NCI-H2196 treated with DMSO at 0.1 percent for 48 hours (cell line): Measurements from ENCODE around the gene KLF5.
"Not testable (repeated sequence)": the region's sequence is repeated elsewhere in the genome, so short reads cannot be mapped to it uniquely, and the experiment has no call there.

ENCODE experiments used
- DNase-seq: peaks from one replicate; lab custom pipeline; 2025; ENCODE audit not compliant: unreplicated experiment; lab: John Stamatoyannopoulos, UW

KLF5 gene

GRCh38 chr13:73058736-73059459 lies at the start of gene KLF5:
Gene KLF5, plus strand, starts transcription at chr13:73059005. Its CDS starts 323 bp downstream, at chr13:73059328.
- DNase-seq = peak; percentile 74

GRCh38 chr13:73011751-73012150 lies 47.1 kb upstream of the KLF5 start:
- no peak for DNase-seq

GRCh38 chr13:73015805-73016204 lies 43.0 kb upstream of the KLF5 start:
- DNase-seq = no peak

DNA sequence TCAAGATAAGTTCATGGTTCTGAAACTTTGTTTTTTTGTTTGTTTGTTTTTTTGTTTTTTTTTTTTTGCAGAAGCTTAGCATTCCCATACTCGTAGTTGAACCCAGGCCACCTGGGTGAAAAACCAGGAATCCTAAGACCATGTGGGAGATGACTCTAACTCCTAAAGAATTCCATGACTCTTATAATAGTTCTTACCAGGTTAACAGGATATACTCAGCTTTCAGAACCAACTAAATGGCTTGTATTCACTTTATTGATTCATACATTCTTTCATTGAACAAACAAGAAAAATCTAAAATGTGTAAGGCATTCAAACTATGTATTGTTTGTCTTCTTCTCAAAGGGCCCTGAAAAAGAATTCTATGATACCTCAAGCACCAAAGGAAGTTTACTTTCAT lies 40.5 kb upstream of the KLF5 start:
- no peak for DNase-seq

- DNase-seq = no peak
These were observed 33.4 kb upstream of the KLF5 start for GRCh38 chr13:73025217-73026012.

DNA sequence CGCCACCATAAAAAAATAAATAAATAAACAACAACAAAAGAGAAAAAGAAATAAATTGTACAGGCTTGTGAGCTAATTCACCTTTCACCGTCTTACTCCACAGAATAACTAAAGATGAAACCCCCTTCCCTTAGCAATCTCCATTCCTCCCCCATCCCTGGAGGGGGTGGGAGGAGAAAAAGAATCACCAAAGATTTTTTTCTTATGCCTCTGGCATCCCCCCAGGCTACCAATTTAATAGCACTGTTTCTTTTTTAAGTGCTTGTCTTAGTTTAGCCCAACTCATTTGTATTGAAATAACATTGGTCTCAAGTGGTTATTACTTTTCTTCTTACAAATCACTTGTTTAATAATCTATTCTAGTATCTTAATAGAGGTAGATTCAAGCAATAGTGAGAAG lies 23.9 kb upstream of the KLF5 start:
- DNase-seq = no peak

- no peak for DNase-seq
These were observed 23.1 kb upstream of the KLF5 start for GRCh38 chr13:73035660-73036059.

DNA sequence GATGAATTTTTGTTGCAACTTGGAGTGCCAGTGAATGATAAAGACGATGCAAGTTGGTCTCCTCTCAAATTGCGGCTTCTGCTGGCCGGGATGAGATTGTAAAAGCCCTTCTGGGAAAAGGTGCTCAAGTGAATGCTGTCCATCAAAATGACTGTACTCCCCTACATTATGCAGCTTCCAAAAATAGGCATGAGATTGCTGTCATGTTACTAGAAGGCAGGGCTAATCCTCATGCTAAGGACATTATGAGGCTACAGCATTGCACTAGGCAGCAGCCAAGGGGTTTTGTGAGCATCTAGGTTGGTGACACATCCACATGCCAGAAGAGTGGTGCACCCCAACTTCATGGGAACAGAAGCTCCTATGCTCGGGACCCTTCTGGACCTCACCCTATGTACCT lies 22.2 kb upstream of the KLF5 start:
- DNase-seq = no peak

DNA sequence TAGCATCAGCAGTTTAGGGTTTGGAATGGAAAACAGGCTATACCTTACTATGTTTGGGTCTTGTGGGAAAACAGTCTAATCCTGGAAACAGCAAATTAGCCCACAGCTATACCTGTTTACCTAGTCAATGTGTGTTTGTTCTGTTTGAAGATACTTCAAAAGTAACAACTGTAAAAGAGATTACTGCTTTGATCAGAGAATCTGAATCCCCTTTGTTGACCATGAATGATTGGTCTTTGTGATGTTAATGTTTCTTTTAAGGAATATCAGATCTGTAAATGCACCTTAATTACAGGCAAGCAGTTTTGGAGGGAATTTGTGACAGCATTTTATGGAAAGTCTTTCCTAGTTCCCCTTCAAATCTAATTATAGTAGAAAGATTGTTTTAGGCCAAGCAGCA lies 20.7 kb upstream of the KLF5 start:
- DNase-seq = no peak

DNA sequence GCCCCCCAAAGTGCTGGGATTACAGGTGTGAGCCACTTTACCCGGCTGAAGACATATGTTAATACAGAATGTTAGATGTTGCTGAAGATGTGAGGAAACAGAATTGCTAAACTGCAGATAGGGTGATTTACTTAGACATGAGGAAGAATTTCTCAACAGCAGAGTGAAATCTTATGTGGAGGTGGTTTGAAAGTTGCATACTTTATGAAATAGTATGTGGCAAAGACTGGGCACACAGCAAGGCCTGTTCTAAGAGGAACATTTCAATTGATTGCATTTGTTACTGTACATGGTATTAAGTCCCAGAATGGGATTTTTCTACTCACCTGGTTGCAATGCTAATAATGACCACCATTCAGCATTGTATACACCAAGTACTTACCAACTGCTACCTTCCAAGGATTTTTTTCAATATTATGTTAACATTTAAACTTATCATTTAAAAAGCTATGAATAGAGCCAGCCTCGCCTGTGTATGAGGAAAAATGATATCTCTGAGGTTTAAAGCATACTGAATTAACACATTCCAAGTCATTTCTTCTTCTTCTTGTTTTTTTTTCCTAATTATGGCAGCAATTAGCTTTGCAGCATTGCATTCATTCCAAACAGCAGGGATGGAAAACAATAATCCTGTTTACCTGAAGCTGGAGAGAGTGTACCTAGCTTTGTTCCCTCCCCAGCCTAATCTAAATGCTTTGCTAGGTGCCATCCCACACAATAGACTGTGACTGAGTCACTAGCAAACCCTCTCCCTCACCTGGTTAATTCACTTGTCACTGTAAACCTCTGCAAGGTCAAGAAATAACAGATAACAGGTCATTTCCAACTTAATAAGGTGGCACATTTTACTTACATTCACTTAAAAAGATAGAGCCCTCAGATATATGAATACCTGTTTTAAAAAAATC lies 19.4 kb upstream of the KLF5 start:
- DNase-seq = no peak

DNA sequence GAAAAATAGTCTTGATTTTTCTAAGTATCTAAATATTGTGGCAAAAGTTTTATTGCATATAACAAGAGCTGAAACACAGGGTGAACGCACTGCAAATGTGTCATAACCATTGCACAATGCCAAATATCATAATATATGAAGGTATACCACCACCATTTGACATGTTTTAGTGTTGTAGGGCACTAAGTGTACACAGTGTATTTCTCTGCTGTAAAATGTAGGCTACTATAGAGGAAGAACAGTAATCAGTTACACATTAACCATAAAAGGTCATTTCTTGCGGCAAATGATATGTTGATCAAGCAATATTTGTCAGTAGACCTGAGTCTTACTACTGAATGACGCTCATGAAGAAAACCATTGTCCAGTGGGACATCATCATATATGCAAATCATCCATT lies 18.3 kb upstream of the KLF5 start:
- DNase-seq = no peak

GRCh38 chr13:73040968-73041596 lies 17.7 kb upstream of the KLF5 start:
- DNase-seq = no peak

DNA sequence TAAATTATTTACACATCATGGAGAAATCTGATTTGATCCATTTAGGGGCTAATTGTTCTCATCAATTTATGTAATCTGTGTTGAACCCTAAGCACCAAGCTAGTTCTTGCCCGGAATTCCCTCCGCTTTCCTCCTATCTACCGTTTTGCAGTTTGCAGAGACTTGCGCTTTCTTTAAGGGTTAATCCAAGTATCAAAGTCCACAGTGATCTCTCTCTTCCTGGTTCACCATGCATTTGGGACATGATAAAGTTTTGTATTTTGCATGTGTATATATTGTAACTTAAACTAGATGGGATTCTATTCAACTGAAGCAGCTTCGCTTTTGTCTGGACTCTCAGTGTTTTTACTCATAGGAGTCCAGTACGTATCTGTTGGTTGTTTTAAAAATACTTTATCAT lies 13.8 kb upstream of the KLF5 start:
- no peak for DNase-seq

DNA sequence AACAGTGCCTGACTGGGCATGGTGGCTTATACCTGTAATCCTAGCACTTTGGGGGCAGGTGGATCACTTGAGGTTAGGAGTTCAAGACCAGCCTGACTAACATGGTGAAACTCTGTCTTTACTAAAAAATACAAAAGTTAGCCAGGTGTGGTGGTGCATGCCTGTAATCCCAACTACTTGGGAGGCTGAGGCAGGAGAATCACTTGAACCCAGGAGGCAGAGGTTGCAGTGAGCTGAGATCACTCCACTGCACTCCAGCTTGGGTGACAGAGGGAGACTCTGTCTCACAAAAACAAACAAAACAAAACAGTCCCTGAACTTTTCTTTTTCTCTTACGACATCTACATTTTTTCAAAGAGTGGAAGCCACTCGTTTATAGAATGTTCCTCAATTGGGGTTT lies 10.2 kb upstream of the KLF5 start:
- DNase-seq = not testable (repeated sequence)

DNA sequence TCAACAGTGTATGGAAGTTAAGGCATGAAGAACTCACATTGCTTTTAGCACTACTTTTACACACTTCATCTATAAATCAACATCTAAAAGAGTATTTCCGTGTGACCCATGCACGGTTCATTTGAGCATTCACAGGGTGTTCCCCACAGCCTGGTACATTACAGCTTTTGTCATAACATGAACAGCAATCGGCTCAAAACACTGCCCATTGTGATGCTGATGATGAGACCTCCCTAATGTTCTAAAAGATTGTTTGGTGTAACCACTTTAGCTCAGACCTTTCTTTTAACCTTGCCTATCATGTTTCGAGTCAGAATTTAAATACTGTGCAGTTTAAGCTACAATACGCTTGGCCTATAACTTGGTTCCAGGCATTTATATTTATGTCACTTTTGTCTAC lies 4.1 kb upstream of the KLF5 start:
- DNase-seq = no peak

- DNase-seq = no peak
These were observed 2.8 kb upstream of the KLF5 start for GRCh38 chr13:73055813-73056564.

GRCh38 chr13:73056565-73056962 lies 2.2 kb upstream of the KLF5 start:
- no peak for DNase-seq

DNA sequence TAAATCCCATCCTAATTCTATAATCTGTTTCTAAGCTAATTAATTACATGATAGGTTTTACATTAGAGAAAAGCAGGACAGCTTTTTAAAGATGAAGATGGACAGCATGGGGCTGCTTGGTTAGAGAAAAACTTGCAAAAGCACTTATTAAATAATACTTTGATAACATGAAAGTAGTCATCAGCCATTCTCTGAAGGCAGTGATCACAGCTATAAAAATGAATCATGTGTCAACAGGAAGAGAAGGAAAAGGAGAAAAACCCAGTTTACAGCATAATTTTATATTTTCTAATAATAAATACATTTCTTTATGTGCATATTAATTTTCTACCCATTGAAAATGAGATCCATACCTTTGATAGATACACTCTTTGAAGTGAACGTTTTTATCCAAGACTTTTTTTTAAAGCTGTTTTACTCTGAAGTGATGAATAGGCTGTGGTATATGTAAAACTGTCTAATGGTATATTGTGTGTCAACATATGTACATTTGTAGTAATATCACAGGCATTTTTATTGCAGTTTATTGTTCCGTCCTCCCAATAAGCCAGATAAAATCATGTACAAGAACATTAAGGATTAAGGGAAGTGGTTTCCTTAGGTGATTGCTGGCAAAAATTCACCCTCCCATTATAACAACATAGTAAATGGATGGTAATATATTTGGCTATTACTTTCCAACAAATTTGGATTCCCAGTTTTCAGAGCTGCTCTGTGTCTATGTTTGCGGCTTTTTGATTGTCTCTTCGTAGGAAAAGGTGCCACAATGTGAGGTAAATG lies 1.3 kb upstream of the KLF5 start:
- no peak for DNase-seq

- no peak for DNase-seq
These were observed 816 bp upstream of the KLF5 start for GRCh38 chr13:73058064-73058313.

GRCh38 chr13:73058432-73058735 lies 421 bp upstream of the KLF5 start:
- no peak for DNase-seq
